Amniotic stem cell (primary cell): ENCODE results near the gene IRS1.

ENCODE experiments used
- DNase-seq: peaks from one replicate; lab custom pipeline; 2025; lab: John Stamatoyannopoulos, UW

IRS1 gene

DNA sequence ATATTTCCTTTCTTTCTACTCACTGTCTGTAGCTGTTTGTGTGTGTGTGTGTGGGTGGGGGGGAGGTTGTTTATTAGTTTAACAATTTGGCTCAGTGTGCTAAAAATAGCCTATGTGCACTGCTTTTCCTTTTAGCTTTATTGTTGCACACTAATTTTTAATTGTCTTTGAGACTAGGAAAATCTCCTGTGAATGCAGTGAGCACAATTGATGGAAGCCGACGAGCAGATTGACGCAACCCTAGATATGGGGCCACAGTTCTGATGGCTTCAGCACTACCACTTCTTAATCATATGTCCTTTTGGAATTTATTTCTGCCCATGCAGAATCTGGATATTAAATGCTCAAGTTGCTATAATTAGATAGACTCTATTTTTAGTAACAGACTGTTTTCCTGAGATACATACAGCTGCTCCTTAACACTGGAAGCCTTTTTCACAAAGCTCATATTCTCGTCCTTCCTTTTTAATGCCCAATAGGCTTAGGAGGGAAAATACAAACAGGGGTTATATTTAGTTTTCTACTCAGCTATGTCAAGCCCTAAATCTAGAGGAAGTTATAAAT is 109.1 kb downstream of the IRS1 start:
- no peak for DNase-seq

DNA sequence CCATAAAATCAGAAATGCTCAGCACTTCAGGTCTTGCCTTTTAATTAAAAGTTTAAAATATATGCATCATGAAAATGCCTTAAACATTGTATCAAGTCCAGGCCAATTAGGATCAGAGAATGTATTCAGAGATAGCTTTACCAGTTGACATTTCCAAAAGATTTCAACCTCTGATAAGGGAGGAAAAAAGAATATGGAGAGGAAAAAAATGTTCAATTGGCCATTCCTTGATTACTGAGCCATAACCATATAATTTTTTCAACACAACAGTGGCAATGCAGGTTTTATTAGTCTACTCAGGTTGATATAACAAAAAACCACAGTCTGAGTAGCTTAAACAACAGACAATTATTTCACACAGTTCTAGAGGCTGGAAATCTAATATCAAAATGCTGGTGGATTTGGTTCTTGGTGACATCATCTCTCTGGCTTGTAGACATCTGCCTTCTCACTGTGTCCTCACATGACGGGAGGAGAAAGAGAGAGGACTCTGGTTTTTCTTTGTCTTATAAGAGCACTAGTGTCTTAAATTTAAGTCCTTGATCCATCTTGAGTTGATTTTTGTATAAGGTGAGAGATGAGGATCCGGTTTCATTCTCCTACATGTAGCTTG is 111.9 kb downstream of the IRS1 start:
- no peak for DNase-seq

DNA sequence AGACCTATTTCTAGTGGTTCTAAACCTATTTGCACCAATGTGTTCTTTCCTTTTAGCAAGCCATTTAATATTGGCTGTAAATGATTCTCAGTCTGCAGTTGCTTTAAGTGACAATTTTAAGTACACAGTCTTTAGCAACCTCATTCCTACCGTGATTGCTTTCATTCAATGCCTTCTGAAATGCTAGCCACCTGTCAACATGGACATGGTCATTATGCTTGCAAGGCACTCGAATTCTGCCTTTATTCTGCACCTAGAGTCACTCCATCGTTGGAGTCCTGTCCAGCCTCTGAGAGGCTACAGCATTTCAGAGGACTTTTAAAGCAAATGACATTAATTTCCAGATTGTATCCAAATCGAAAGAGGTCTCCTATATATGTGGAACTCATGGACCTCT is 115.1 kb downstream of the IRS1 start:
- DNase-seq, result no peak

DNA sequence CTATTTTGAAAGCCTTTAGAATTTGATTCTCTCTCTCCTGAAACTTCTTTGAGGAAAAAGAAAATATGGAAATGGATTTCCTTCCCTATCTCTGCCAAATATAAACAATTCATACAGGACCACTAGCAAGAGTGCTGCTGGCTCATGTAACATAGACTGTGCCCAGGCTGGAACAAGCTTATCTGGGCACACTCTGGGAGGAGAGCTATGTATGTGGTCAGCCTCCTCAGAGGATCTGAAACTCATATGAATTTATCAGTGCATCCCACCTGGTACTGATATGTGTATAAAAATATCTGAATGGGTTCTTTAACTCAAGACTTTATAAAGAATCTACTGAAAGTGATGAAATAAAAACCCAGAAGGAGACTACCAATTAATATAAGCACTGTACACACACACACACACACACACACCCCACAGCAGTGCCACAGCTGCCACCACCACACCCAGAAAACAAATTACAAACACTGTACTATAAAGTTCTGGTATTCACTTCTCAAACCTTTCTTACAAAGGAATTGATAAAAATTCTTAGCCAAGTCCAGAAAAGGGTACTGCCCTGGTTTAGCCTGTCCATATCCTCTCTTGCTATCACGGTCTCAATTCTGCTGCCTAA is 115.6 kb downstream of the IRS1 start:
- no peak for DNase-seq

DNA sequence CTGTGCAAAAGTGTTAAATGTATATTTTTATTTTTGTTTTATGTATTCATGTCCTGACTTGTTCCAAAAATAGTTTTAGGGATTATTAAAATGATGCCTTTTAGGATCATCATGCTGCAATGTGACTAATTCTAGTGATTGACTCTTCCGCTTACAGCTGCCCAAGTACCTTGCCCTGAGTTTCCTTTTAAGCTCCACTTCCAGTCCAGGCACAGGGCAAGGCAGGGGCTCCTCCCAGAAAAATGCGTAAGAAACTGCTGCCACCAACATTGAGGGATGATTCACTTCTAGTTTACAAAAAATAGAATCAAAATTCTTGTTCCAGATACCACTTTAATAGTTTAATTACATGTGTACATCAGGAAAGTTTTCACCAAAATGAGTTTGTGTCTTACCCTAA is 116.4 kb downstream of the IRS1 start:
- no peak for DNase-seq
